ENCODE data around the gene ZNF446. TPM values are rescaled to one million over a fixed set of nuclear protein-coding genes. Genes with fewer than 3 reads are reported as not detected.
A peak's percentile ranks its signal among the peaks of the same experiment; 100 is the strongest.

ZNF446 gene
- total RNA-seq, 2 experiments from 2014 or later: 5.9 to 7.4 TPM

- H3K9me3 Mint-ChIP-seq (ENCODE audit: low read depth): no peaks in the 10 kb centered on the region
- DNase-seq (no peak), ATAC-seq (no peak)
- peak overlapping the region; percentile 79 for H3K4me3 Mint-ChIP-seq
- H3K4me1 Mint-ChIP-seq: peaks cover 50% of the 10 kb centered on the region
- peak overlapping the region; percentile 85 for H3K27ac Mint-ChIP-seq
- CTCF ChIA-PET: interaction anchor here (0.6 to 3.5 kb wide), 34 partner anchors 9 to 356 kb away, joined by 3 to 41 read pairs (median 4); partner anchors contain the start of genes CHMP2A, MZF1, TRIM28 and ZNF132
- H3K36me3 Mint-ChIP-seq: peaks cover 9% of the 10 kb centered on the region
- H3K27me3 Mint-ChIP-seq: no peaks in the 10 kb centered on the region
Observed at GRCh38 chr19:58514564-58515022, 38.4 kb downstream of the ZNF446 start.

- H3K4me1 Mint-ChIP-seq: peaks cover 56% of the 10 kb centered on the region
- H3K36me3 Mint-ChIP-seq: peaks cover 9% of the 10 kb centered on the region
- H3K9me3 Mint-ChIP-seq (ENCODE audit: low read depth): no peaks in the 10 kb centered on the region
- ATAC-seq: no peak
- DNase-seq: no peak
- H3K27me3 Mint-ChIP-seq: no peaks in the 10 kb centered on the region
- peak overlapping the region; percentile 4 for H3K4me3 Mint-ChIP-seq
- peak overlapping the region; percentile 69 for H3K27ac Mint-ChIP-seq
- CTCF ChIA-PET: interaction anchor here (1.1 to 3.5 kb wide), 2 partner anchors 15 to 65 kb away, joined by 3 to 41 read pairs; no protein-coding TSS in a partner anchor
Observed at GRCh38 chr19:58515259-58515658, 39.1 kb downstream of the ZNF446 start.

GRCh38 chr19:58516246-58516836 lies 40.2 kb downstream of the ZNF446 start:
- DNase-seq: no peak
- H3K27me3 Mint-ChIP-seq: no peaks in the 10 kb centered on the region
- H3K4me3 Mint-ChIP-seq: peak overlapping the region; percentile 3
- CTCF ChIA-PET: interaction anchor here (0.6 to 7.7 kb wide), 2 partner anchors 13 to 62 kb away, joined by 3 to 153 read pairs; no protein-coding TSS in a partner anchor
- peaks cover 9% of the 10 kb centered on the region for H3K36me3 Mint-ChIP-seq
- H3K27ac Mint-ChIP-seq: no peak overlapping the region
- no peak for ATAC-seq
- peaks cover 62% of the 10 kb centered on the region for H3K4me1 Mint-ChIP-seq
- H3K9me3 Mint-ChIP-seq (ENCODE audit: low read depth): no peaks in the 10 kb centered on the region

- no peak overlapping the region for H3K4me3 Mint-ChIP-seq
- DNase-seq: peak; percentile 40
- H3K27ac Mint-ChIP-seq: no peak overlapping the region
- CTCF ChIA-PET: interaction anchor here (0.6 to 7.7 kb wide), 5 partner anchors 12 to 61 kb away, joined by 3 to 153 read pairs (median 30); partner anchors contain the start of gene TRIM28
- H3K36me3 Mint-ChIP-seq: peaks cover 9% of the 10 kb centered on the region
- ATAC-seq: no peak
- H3K27me3 Mint-ChIP-seq: no peaks in the 10 kb centered on the region
- H3K4me1 Mint-ChIP-seq: peaks cover 63% of the 10 kb centered on the region
- H3K9me3 Mint-ChIP-seq (ENCODE audit: low read depth): no peaks in the 10 kb centered on the region
Observed at GRCh38 chr19:58516964-58517833, 41.0 kb downstream of the ZNF446 start.

GRCh38 chr19:58518256-58519086 lies 42.3 kb downstream of the ZNF446 start:
- peaks cover 9% of the 10 kb centered on the region for H3K36me3 Mint-ChIP-seq
- H3K4me3 Mint-ChIP-seq: peak overlapping the region; percentile 96
- peak overlapping the region; percentile 92 for H3K27ac Mint-ChIP-seq
- H3K9me3 Mint-ChIP-seq (ENCODE audit: low read depth): no peaks in the 10 kb centered on the region
- DNase-seq (peak; percentile 51), ATAC-seq (no peak)
- H3K4me1 Mint-ChIP-seq: peaks cover 58% of the 10 kb centered on the region
- CTCF ChIA-PET: interaction anchor here (0.8 to 7.7 kb wide), 26 partner anchors 10 to 335 kb away, joined by 3 to 153 read pairs (median 8); partner anchors contain the start of genes CHMP2A, RPS5, TRIM28 and UBE2M
- H3K27me3 Mint-ChIP-seq: no peaks in the 10 kb centered on the region

- Mint-ChIP-seq H3K9me3 (ENCODE audit: low read depth) (no peaks in the 10 kb centered on the region), H3K4me3 (peak overlapping the region; percentile 96), H3K36me3 (peaks cover 9% of the 10 kb centered on the region), H3K4me1 (peaks cover 54% of the 10 kb centered on the region), H3K27me3 (no peaks in the 10 kb centered on the region), H3K27ac (peak overlapping the region; percentile 92)
- CTCF ChIA-PET: interaction anchor here (1.0 to 7.7 kb wide), 25 partner anchors 10 to 335 kb away, joined by 3 to 153 read pairs (median 8); partner anchors contain the start of genes CHMP2A, RPS5, TRIM28 and UBE2M
- DNase-seq (peak; percentile 72), ATAC-seq (peak; percentile 21)
Observed at GRCh38 chr19:58519087-58519354, 42.9 kb downstream of the ZNF446 start.

- Mint-ChIP-seq H3K27ac (peak within 1 kb of the TSS; percentile 92), H3K27me3 (no peaks in the 10 kb centered on the region), H3K4me3 (peak within 1 kb of the TSS; percentile 96), H3K9me3 (ENCODE audit: low read depth) (no peaks in the 10 kb centered on the region), H3K36me3 (peaks cover 9% of the 10 kb centered on the region), H3K4me1 (peaks cover 50% of the 10 kb centered on the region)
- ATAC-seq (peak; percentile 84), DNase-seq (peak; percentile 94)
- CTCF ChIA-PET: interaction anchor here (0.7 to 7.7 kb wide), 39 partner anchors 9 to 838 kb away, joined by 3 to 153 read pairs (median 6); partner anchors contain the start of genes CHMP2A, MZF1, RPS5 and TRIM28
Observed at GRCh38 chr19:58519355-58520256, 43.5 kb downstream of the ZNF446 start, which contains the start of gene ZBTB45. TSS of gene ZBTB45 (minus strand) at chr19:58519810. CDS start at chr19:58517673, 2,137 bp downstream.

- no peak for ATAC-seq
- Mint-ChIP-seq H3K27me3 (no peaks in the 10 kb centered on the region), H3K27ac (peak overlapping the region; percentile 92), H3K36me3 (peaks cover 9% of the 10 kb centered on the region), H3K4me1 (peaks cover 46% of the 10 kb centered on the region), H3K9me3 (ENCODE audit: low read depth) (no peaks in the 10 kb centered on the region), H3K4me3 (peak overlapping the region; percentile 96)
- CTCF ChIA-PET: interaction anchor here (0.7 to 7.7 kb wide), 32 partner anchors 8 to 839 kb away, joined by 3 to 153 read pairs (median 7); partner anchors contain the start of genes CHMP2A, MZF1, RPS5 and TRIM28
- DNase-seq: no peak
Observed at GRCh38 chr19:58520257-58520599, 44.1 kb downstream of the ZNF446 start.

GRCh38 chr19:58521651-58522050 lies 45.5 kb downstream of the ZNF446 start:
- Mint-ChIP-seq H3K27ac (peak overlapping the region; percentile 11), H3K4me3 (no peak overlapping the region), H3K4me1 (peaks cover 35% of the 10 kb centered on the region), H3K27me3 (no peaks in the 10 kb centered on the region), H3K36me3 (peaks cover 2% of the 10 kb centered on the region), H3K9me3 (ENCODE audit: low read depth) (no peaks in the 10 kb centered on the region)
- DNase-seq (no peak), ATAC-seq (no peak)
- CTCF ChIA-PET: interaction anchor here (0.8 to 7.7 kb wide), 6 partner anchors 12 to 96 kb away, joined by 3 to 153 read pairs (median 36); partner anchors contain the start of genes CHMP2A and UBE2M

GRCh38 chr19:58522709-58523108 lies 46.6 kb downstream of the ZNF446 start:
- ATAC-seq: no peak
- no peak overlapping the region for H3K27ac Mint-ChIP-seq
- peaks cover 27% of the 10 kb centered on the region for H3K4me1 Mint-ChIP-seq
- H3K27me3 Mint-ChIP-seq: no peaks in the 10 kb centered on the region
- H3K36me3 Mint-ChIP-seq: peaks cover under 1% of the 10 kb centered on the region
- CTCF ChIA-PET: interaction anchor here (7.7 kb wide), 1 partner anchor 55 kb away, joined by 153 read pairs; no protein-coding TSS in a partner anchor
- no peak for DNase-seq
- H3K4me3 Mint-ChIP-seq: no peak overlapping the region
- no peaks in the 10 kb centered on the region for H3K9me3 Mint-ChIP-seq (ENCODE audit: low read depth)

- ATAC-seq (no peak), DNase-seq (no peak)
- Mint-ChIP-seq H3K27me3 (peaks cover 9% of the 10 kb centered on the region), H3K36me3 (no peaks in the 10 kb centered on the region), H3K27ac (no peak overlapping the region), H3K4me1 (no peaks in the 10 kb centered on the region), H3K9me3 (ENCODE audit: low read depth) (no peaks in the 10 kb centered on the region), H3K4me3 (no peak overlapping the region)
- CTCF ChIA-PET: interaction anchor here (0.7 to 1.7 kb wide), 3 partner anchors 10 to 13 kb away, joined by 3 to 9 read pairs (median 3); partner anchors contain the start of gene ZBTB45
Observed at GRCh38 chr19:58529405-58529804, 53.3 kb downstream of the ZNF446 start.
